H1 (cell line): Measurements from ENCODE around the gene ZNF451. TPM values are rescaled to one million over a fixed set of nuclear protein-coding genes. Genes with fewer than 3 reads are reported as not detected.

Experiments
- ASH2L ChIP-seq: fragments of 200-600, 300-600 bp; sonication (generic); IDR thresholded peaks from one replicate; pipeline ENCODE4 v1.7.1; 2017; ENCODE audit warnings: low read length
- BRCA1 ChIP-seq: IDR thresholded peaks from 2 replicates; pipeline ENCODE4 v1.6.1; 2012; ENCODE audit warnings: low read depth, low read length, improper control_type of control experiment
- EP300 ChIP-seq, 2 experiments: IDR thresholded peaks; 1 replicate in 1 of 2; 2 replicates in 1 of 2; pipeline ENCODE4 v1.6.1; 2011 to 2012; ENCODE audit warnings: low read depth in 2 of 2, low read length in 2 of 2, mild to moderate bottlenecking in 2 of 2, borderline replicate concordance in 1 of 2, inconsistent platforms in 1 of 2, moderate library complexity in 1 of 2
- JUND ChIP-seq: IDR thresholded peaks from 2 replicates; pipeline ENCODE4 v1.6.1; 2011; ENCODE audit warnings: mild to moderate bottlenecking, improper control_type of control experiment, low read length
- polyA plus RNA-seq, 7 experiments: library from polyadenylated mRNA; depleted of rRNA in 3 of 7; stranded (reverse) in 5 of 7; unstranded in 2 of 7; fragments of >200 nt in 5 of 7; fragments of 200-250 nt in 2 of 7; gene quantifications; 1 replicate in 5 of 7; 2 replicates in 1 of 7; 4 replicates in 1 of 7; pipeline versions ENCODE4 v1.2.1 to v1.2.3, GENCODE V29; 2011 to 2013; ENCODE audit warnings: missing spikeins in 2 of 7, mixed read lengths in 2 of 7
- total RNA-seq: library from RNA; stranded (reverse); fragmentation: NEBNext Ultra II Directional; extraction: Animal tissue kit (Norgen Biotek cat#: 25700); gene quantifications from 2 replicates; pipeline ENCODE4 v1.2.1, GENCODE V29; 2021

Gene ZNF451
- total and polyA plus RNA-seq, 2 of the 8 experiments (the other 6 are each of a cell fraction or from before 2014, with no cell fraction given): 10.7 to 56.8 TPM

DNA sequence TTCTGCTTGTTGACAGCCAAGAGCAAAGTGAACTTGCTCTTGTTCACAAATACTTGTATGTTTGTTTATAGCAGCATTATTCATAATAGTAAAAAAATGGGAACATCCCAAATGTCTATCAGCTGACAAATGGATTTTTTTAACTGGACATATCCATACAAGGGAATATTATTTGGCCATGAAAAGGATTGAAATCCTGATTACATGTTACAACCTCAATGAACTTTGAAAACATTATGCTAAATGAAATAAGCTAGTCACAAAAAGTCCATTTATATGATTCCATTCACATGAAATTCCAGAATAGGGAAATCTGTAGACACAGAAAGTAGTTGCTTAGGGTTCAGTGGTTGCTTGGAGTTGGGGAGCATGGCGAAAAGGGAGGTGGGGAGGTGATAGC, 53.7 kb downstream of the ZNF451 start (continued):
- TF ChIP-seq EP300 (IDR thresholded peaks at IDR 0.05; ENCODE audit: borderline replicate concordance in 1 of 2, low read depth in 2 of 2, low read length in 2 of 2): no peak
- no peak for TF ChIP-seq ASH2L
- no peak for TF ChIP-seq BRCA1
- no peak for TF ChIP-seq JUND
